ENCODE measurements around the gene GLCCI1. TPM values are rescaled to one million over a fixed set of nuclear protein-coding genes. Genes with fewer than 3 reads are reported as not detected.

The GLCCI1 gene
- total RNA-seq, 4 donors from 2014 or later, result 8.1 to 15.7 (median 11.7) TPM

DNA sequence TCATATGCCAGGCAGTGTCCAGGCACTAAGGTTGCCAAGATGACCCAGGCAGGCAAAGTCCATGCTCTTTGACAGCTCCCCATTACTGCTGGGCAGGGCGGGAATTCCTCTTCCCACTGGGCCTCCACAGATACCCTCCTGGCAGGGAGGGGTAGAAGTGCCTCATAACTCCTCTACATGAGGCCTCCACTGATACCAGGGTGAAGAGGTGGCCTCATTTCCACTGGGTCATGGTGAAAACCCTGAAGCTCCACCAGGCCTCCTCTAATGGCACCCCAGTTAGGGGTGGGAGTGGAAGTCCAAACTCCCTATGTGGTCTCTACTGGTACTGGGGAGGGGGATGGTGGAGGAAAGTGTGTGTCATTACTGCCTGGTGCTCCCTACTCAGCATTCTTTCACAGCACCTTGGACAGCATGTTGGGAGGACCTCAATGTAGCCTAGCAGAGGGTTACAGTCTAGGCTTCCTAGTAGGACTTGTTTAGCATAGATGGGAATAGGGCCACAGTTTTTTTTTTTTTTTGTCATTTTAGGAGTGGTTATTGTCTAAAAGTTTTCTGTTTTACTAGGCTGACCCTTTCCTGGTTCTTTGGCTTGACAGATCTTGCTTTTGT lies 34.6 kb upstream of the GLCCI1 start:
- no peak for DNase-seq (ENCODE audit: low spot score in 2 of 2)
- H3K27ac ChIP-seq, result no peak overlapping the region
- WGBS, 2 donors, result 88 to 90% methylated on average over 1 of the region's 1 CpG
- H3K4me3 ChIP-seq, result no peak overlapping the region
- no peaks in the 10 kb centered on the region for H3K36me3 ChIP-seq
- no peaks in the 10 kb centered on the region for H3K4me1 ChIP-seq
- no peaks in the 10 kb centered on the region for H3K9me3 ChIP-seq
- H3K27me3 ChIP-seq, result no peaks in the 10 kb centered on the region
- TF ChIP-seq EP300 (IDR thresholded peaks at IDR 0.05), result no peak

DNA sequence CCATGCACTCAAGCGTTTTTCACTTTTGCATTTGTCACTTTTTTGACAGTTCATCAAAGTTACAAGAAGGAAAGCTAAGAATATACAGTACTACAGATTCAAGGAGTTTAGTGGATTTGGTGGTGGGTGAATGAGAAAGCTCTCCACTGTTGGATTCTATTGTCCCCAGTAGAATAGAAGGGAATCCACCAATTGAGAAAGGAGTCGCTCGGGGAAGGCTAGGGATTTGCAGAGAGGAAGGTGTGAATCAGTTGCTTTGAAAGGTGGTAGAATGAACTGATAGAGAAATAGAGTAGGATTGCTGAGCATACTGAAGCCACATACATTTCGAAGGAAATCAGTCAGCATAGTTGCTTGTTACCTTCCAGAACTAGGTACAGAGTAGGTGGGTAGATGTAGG lies 33.7 kb upstream of the GLCCI1 start:
- WGBS, 2 donors, result 88 to 93% methylated on average over 4 of the region's 4 CpGs
- no peak overlapping the region for H3K4me3 ChIP-seq
- H3K27me3 ChIP-seq, result no peaks in the 10 kb centered on the region
- DNase-seq (ENCODE audit: low spot score in 2 of 2), result no peak
- H3K4me1 ChIP-seq, result no peaks in the 10 kb centered on the region
- no peaks in the 10 kb centered on the region for H3K9me3 ChIP-seq
- no peaks in the 10 kb centered on the region for H3K36me3 ChIP-seq
- no peak overlapping the region for H3K27ac ChIP-seq
- TF ChIP-seq POLR2A (IDR thresholded peaks at IDR 0.05), result no peak
- TF ChIP-seq EP300 (IDR thresholded peaks at IDR 0.05), result no peak
- TF ChIP-seq, protein P1, sequence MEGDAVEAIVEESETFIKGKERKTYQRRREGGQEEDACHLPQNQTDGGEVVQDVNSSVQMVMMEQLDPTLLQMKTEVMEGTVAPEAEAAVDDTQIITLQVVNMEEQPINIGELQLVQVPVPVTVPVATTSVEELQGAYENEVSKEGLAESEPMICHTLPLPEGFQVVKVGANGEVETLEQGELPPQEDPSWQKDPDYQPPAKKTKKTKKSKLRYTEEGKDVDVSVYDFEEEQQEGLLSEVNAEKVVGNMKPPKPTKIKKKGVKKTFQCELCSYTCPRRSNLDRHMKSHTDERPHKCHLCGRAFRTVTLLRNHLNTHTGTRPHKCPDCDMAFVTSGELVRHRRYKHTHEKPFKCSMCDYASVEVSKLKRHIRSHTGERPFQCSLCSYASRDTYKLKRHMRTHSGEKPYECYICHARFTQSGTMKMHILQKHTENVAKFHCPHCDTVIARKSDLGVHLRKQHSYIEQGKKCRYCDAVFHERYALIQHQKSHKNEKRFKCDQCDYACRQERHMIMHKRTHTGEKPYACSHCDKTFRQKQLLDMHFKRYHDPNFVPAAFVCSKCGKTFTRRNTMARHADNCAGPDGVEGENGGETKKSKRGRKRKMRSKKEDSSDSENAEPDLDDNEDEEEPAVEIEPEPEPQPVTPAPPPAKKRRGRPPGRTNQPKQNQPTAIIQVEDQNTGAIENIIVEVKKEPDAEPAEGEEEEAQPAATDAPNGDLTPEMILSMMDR (IDR thresholded peaks at IDR 0.05), result no peak

DNA sequence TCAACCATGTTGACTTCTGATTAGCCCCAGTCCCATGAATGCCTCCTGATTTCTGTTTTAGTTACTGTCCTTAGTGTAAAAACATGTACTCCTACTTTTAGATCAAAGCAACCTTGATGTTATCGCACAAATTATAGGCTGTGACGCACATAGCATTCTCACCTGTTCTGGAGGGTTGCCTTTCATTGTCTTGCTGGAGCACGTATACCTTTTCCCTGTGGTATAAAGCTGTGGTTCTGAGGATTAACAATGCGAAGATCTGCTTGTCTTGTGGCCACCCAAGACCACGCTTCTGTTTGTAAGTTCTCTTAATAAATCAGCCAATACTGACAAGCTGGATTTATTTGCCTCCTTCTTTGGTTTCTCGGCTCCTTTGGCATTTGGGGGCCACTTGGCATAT lies 30.1 kb upstream of the GLCCI1 start:
- TF ChIP-seq, protein P1 (IDR thresholded peaks at IDR 0.05), result no peak
- TF ChIP-seq POLR2A (IDR thresholded peaks at IDR 0.05), result no peak
- TF ChIP-seq EP300 (IDR thresholded peaks at IDR 0.05), result no peak
- 87 to 92% methylated on average over 6 of the region's 6 CpGs for WGBS, 2 donors
- H3K9me3 ChIP-seq, result no peaks in the 10 kb centered on the region
- no peaks in the 10 kb centered on the region for H3K27me3 ChIP-seq
- no peak for DNase-seq (ENCODE audit: low spot score in 2 of 2)
- H3K27ac ChIP-seq, result no peak overlapping the region
- no peak overlapping the region for H3K4me3 ChIP-seq
- no peaks in the 10 kb centered on the region for H3K36me3 ChIP-seq
- no peaks in the 10 kb centered on the region for H3K4me1 ChIP-seq

DNA sequence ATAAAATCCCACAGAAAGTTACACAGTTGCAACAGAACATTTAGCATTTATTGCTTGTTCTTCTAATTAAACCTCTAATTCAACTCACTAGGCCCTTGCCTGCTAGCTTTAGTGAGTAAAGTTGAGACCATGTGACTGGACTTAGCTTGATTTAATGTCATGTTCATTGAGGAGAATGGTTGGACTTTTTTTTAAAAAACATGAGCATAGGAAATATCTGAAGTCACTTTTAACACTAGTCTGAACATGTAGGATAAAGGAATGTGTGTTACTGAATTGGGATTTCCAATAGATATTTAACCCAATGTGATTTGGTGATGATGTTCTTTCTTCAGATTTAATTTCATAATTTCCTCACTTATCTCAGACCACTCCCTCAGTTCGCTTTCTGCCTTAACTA lies 24.6 kb upstream of the GLCCI1 start:
- 91 to 98% methylated on average over 1 of the region's 1 CpG for WGBS, 2 donors
- no peaks in the 10 kb centered on the region for H3K9me3 ChIP-seq
- no peaks in the 10 kb centered on the region for H3K36me3 ChIP-seq
- H3K4me3 ChIP-seq, result no peak overlapping the region
- no peak for DNase-seq (ENCODE audit: low spot score in 2 of 2)
- no peaks in the 10 kb centered on the region for H3K27me3 ChIP-seq
- no peak for TF ChIP-seq POLR2A (IDR thresholded peaks at IDR 0.05)
- TF ChIP-seq EP300 (IDR thresholded peaks at IDR 0.05), result no peak
- H3K27ac ChIP-seq, result no peak overlapping the region
- H3K4me1 ChIP-seq, result no peaks in the 10 kb centered on the region

DNA sequence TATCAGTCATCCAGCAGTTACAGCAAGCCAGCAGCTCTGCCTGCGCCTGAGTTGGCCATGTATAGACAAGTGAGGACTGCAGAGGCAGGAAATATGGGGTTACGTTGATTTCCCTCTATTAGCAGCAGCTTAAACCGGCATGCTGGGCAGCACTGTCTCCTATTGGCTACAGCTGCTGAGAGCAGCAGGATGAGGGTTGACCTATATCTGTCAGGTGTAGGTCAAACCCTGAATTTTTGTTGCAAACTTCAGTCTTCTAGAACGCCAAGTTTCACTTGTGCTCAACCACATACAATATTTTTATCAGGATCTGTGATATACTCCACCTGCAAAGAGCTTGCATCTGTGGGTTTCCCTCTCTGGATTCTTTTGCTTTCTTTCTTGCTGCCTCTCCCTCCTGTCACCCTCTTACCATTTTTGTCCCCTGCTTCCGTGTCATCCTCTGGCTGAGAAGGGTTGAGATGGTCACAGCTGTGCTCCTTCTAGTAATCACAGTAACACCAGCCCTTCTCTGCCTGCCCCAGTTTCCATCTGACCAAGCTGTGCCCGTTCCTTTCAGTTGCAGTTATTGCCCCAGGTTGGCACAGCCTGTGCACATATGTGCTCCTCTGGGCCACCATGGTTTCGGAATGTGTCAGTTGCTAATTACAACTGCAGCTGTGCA lies 23.8 kb upstream of the GLCCI1 start:
- no peak overlapping the region for H3K27ac ChIP-seq
- no peaks in the 10 kb centered on the region for H3K27me3 ChIP-seq
- no peak overlapping the region for H3K4me3 ChIP-seq
- no peaks in the 10 kb centered on the region for H3K4me1 ChIP-seq
- TF ChIP-seq, protein P1 (IDR thresholded peaks at IDR 0.05), result no peak
- no peak for TF ChIP-seq EP300 (IDR thresholded peaks at IDR 0.05)
- no peak for TF ChIP-seq POLR2A (IDR thresholded peaks at IDR 0.05)
- 66 to 77% methylated on average over 7 of the region's 7 CpGs for WGBS, 2 donors
- H3K9me3 ChIP-seq, result no peaks in the 10 kb centered on the region
- DNase-seq (ENCODE audit: low spot score in 2 of 2), result no peak
- H3K36me3 ChIP-seq, result no peaks in the 10 kb centered on the region

DNA sequence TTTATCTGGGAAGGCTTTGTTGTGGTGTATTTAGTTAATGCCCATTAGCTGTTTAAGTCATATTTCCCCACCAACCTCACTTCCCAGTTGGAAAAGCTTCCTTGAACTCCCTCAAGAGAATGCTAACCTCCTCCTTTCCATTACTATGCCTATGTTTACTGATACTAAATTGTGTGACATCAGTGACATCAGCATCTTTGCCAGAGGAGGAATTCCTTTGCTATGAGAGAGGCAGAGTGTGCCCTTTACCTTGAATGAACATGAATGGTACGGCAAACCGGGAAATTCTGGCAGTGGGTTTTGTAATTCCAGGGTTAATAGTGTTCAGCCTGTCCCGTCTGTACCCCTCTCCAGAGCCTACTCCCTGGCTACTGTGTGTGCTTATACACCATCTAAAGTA lies 22.1 kb upstream of the GLCCI1 start:
- no peak for DNase-seq (ENCODE audit: low spot score in 2 of 2)
- WGBS, 2 donors, result 93 to 97% methylated on average over 3 of the region's 3 CpGs
- Histone ChIP-seq H3K4me1 (no peaks in the 10 kb centered on the region), H3K27ac (no peak overlapping the region), H3K27me3 (no peaks in the 10 kb centered on the region), H3K36me3 (no peaks in the 10 kb centered on the region), H3K9me3 (no peaks in the 10 kb centered on the region), H3K4me3 (no peak overlapping the region)
- no peak for TF ChIP-seq EP300 (IDR thresholded peaks at IDR 0.05)
- TF ChIP-seq POLR2A (IDR thresholded peaks at IDR 0.05), result no peak
- TF ChIP-seq, protein P1 (IDR thresholded peaks at IDR 0.05), result no peak

Measured in tibial nerve (tissue), 4 donors.